GM12801 (cell line): ENCODE measurements around the gene FBXO47.

Source experiments
- TF ChIP-seq, protein P1 (sequence below): IDR thresholded peaks from one replicate; pipeline ENCODE4 v1.5.1; 2011; ENCODE audit warnings: control low read depth; ENCODE audit not compliant: insufficient read length; ENCODE audit errors: extremely low read depth

FBXO47 gene, protein sequence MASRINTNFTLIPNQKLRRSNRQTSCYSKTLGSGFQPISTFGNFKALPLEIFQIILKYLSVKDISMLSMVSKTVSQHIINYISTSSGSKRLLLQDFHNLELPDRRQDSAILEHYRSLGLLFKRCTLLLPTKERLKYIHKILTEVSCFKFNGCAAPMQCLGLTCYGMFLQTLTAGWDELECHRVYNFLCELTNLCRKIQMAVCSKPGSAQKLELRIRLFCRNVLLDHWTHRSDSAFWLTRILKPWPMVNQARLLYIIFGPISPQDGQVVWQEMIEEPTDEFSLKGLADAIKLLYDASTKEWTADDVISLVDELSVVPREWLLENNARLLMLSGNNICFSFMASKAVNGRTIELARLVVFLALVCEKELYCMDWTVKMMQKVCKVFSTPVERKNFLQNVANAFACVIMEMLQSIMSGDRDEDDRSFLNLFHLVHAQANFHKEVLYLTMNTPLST

GRCh38 chr17:38967290-38967738, at the start of gene FBXO47:
TSS of gene FBXO47 (minus strand) at chr17:38967403. CDS start at chr17:38963025, 4,378 bp downstream.
- TF ChIP-seq, protein P1, sequence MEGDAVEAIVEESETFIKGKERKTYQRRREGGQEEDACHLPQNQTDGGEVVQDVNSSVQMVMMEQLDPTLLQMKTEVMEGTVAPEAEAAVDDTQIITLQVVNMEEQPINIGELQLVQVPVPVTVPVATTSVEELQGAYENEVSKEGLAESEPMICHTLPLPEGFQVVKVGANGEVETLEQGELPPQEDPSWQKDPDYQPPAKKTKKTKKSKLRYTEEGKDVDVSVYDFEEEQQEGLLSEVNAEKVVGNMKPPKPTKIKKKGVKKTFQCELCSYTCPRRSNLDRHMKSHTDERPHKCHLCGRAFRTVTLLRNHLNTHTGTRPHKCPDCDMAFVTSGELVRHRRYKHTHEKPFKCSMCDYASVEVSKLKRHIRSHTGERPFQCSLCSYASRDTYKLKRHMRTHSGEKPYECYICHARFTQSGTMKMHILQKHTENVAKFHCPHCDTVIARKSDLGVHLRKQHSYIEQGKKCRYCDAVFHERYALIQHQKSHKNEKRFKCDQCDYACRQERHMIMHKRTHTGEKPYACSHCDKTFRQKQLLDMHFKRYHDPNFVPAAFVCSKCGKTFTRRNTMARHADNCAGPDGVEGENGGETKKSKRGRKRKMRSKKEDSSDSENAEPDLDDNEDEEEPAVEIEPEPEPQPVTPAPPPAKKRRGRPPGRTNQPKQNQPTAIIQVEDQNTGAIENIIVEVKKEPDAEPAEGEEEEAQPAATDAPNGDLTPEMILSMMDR = no peak

GRCh38 chr17:39016193-39017153, 49.3 kb upstream of the FBXO47 start:
- TF ChIP-seq, protein P1 = no peak

- TF ChIP-seq, protein P1 = no peak
Measured at GRCh38 chr17:39015546-39015935, 48.3 kb upstream of the FBXO47 start.

- TF ChIP-seq, protein P1 = no peak
Measured at GRCh38 chr17:39014795-39015545, 47.8 kb upstream of the FBXO47 start.

DNA sequence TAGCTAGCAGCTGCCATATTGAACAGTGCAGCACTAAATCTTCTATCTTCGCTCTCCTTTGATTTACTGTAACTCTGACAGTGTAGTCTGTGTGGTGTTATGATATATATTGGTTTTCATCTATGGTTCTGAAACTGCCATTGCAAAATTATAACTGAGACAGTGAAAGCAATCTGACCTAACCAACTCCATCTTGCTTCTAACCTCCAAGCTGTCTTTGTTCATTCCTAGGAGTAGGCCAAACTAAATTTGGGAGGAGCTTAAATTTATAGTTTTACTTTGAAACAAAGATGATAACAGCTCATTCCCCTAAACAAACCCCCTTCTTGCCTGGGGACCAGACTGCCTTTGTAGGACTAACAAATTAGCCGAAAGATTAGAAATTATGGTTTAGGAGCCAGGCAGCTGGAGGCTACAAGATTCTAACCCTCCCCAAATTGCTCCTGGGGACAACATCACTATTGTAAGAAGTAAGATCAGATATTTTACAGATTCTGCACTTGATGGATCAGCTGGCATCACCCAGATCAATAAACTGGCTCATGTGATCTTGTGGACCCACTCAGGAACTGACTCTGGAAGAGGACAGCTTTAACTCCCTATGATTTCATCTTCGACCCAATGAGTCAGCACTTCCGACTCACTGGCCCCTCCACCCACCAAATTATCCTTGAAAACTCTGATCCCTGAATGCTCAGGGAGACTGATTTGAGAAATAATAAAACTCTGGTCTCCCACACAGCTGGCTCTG, 47.0 kb upstream of the FBXO47 start:
- TF ChIP-seq, protein P1 = no peak

DNA sequence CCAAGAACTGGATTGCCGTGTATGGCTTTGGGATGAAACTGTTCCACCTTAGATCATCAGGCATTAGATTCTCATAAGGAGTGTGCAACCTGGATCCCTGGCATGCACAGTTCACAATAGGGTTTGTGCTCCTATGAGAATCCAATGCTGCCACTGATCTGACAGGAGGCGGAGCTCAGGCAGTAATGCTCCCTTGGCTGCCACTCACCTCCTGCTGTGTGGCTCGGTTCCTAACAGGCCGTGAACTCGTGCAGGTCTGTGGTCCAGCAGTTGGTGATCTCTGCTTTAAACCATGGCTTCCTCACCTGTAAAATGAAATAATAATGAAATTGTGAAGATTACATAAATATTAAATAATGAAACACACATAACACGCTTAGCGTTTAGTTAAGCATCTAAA, 45.5 kb upstream of the FBXO47 start:
- TF ChIP-seq, protein P1 = no peak
